Stimulated activated CD8-positive, alpha-beta memory T cell treated with anti-CD3 and anti-CD28 coated beads, Interleukin-2, amount 100 ng/mL, for 1 hour (primary cell): ENCODE measurements around the gene LZTS3.
"Not testable (repeated sequence)": the region's sequence is repeated elsewhere in the genome, so short reads cannot be mapped to it uniquely, and the experiment has no call there.

Experiments used
- DNase-seq, 2 donors: peaks; one replicate each; pipeline ENCODE4 v3.0.0-alpha.2; 2020; ENCODE audit warnings: low read depth in 2 of 2

The LZTS3 gene

DNA sequence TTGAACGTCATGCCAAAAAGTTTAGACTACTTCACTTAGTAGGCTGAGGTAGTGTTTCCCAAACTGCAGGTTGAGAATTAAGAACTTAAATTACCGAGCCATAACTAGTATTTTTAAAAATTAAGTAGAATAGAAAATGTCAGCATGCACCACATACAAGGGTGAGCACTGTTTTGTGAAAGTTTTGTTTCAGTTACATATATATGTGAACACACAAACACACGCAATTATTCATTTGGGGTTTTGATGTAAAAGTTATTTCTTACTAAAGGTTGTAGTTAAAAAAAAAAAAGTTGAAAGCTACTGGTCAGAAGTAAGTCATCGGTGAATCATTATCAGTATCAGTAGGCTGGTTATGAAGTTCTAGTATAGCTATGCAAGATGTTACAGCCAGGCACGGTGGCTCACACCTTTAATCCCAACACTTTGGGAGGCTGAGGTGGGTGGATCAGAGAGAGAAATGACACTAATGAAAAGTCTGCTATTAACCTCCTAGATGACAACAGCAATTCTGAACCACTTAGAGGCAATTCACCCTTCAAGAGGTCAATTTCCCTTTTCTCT, 37.8 kb downstream of the LZTS3 start:
- no peak for DNase-seq

DNA sequence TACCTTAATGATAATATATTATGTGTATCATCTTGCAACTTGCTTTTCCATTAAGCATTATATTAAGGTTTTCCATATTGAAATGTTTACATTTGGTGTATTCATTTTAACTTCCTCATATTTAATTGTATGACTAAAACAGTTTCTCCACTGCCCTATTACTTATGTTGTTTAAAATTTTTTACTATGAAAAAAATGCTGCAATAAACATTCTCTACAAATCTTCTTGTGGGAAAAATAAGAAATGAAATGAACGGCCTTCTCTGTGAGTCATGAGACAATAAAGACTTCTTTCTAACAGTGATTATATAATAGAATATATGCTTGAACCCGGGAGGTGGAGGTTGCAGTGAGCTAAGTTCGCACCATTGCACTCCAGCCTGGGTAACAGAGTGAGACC, 39.2 kb downstream of the LZTS3 start:
- DNase-seq, result no peak

DNA sequence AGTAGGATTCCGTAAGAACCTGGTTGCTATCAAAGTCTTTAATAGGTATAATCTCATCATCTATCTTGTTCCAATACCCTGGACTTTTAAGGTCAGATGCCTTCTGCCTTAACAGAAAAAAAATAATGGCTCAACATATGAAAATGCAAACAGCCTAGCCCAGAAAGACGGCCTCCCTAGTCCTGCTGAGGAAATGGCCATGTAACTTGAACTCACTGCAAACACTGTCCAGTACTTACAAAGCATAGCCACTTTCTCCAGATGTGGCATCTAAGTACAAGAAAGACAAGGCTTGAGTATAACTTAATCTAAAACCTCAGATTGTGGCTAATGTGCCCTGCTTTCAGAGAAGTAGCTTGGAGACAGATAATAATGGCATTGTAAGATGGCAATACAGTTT, 40.2 kb downstream of the LZTS3 start:
- no peak for DNase-seq

DNA sequence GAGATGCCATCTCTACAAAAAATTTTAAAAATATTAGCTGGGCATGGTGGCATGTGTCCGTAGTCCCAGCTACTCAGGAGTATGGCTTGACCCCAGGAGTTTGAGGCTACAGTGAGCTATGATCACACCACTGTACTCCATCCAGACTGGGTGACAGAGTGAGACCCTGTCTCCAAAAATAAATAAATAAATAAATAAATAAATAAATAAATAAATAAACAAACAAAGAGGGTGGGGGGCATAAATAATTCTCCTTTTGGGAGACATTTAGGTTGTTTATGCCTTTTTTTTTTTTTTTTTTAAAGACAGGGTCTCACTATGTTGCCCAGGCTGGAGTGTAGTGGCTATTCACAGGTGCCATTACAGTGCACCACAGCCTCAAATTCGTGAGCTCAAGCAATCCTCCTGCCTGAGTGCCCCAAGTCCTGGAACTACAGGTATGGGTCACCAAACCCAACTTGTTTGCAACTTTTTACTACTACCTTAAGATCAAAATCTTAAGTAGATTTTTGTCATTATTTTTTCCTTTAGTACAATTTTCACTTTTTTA, 43.2 kb downstream of the LZTS3 start:
- no peak for DNase-seq

DNA sequence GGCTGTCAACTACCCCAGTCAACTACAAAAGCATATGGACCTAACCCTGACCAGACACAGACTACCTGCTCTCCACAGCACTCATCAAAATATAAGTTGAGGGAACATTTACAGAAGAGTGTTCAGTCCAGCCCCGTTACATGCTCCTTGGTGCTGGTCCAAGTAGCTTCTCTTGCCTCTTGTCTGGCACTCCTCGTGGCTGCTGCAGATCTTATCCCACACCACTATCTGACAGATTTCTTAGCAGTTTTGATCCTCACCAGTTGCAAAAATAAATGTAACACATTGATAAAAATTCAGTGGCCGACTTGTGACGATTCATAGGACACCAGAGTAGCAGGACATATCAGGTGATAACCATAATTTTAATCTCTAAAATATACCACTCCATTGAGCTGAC, 44.3 kb downstream of the LZTS3 start:
- DNase-seq, result no peak

DNA sequence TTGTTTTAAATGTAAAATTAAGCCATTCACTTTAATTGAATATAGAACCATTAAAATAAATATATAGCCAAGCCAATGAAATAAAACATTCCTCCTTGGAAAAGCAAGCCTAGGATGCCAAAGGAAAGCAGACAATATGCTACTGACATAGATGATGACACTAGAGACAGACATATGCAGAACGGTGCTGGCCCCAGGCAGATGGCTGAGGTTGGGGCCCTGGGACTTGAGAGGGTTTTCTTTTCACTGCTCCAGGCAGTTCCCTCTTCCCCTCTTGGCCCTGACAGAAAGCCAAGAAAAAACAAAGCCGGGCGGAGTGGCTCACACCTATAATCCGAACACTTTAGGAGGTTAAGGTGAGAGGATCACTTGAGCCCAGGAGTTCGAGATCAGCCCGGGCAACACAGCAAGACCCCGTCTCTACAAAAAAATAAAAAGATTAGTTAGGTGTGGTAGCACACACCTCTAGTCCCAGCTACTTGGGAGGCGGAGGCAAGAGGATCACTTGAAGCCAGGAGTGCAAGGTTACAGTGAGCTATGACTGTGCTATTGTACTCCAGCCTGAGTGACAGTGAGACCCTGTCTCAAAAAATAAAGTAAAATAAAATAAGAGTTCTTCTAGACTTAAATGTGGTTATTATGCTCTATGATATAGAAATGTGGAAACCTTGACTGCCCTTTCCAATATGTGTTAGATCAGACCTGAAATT, 44.9 kb downstream of the LZTS3 start:
- DNase-seq, result no peak

DNA sequence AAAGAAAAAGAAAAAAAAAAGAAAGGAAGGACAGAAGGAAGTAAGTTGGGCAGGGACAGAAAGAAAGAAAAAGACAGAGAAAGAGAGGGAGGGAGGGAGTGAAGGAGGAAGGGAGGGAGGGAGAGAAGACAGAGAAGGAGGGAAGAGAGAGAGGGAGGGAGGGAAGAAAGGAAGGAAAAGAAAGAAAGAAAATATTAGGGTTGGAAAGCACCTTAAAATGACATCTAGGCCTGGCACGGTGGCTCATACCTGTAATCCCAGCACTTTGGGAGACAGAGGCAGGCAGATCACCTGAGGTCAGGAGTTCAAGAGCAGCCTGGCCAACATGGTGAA, 46.9 kb downstream of the LZTS3 start:
- DNase-seq, result no peak

DNA sequence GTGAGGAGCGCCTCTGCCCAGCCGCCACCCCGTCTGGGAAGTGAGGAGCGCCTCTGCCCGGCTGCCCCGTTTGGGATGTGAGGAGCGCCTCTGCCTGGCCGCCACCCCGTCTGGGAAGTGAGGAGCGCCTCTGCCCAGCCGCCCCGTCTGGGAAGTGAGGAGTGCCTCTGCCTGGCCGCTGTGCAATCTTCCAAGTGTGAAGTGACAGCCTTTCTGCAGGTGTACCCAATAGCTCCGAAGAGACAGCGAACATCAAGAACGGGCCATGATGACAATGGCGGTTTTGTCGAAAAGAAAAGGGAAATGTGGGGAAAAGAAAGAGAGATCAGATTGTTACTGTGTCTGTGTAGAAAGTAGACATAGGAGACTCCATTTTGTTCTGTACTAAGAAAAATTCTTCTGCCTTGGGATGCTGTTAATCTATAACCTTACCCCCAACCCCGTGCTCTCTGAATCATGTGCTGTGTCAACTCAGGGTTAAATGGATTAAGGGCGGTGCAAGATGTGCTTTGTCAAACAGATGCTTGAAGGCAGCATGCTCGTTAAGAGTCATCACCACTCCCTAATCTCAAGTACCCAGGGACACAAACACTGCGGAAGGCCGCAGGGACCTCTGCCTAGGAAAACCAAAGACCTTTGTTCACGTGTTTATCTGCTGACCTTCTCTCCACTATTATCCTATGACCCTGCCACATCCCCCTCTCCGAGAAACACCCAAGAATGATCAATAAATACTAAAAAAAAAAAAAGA, 47.4 kb downstream of the LZTS3 start:
- DNase-seq, result not testable (repeated sequence)

DNA sequence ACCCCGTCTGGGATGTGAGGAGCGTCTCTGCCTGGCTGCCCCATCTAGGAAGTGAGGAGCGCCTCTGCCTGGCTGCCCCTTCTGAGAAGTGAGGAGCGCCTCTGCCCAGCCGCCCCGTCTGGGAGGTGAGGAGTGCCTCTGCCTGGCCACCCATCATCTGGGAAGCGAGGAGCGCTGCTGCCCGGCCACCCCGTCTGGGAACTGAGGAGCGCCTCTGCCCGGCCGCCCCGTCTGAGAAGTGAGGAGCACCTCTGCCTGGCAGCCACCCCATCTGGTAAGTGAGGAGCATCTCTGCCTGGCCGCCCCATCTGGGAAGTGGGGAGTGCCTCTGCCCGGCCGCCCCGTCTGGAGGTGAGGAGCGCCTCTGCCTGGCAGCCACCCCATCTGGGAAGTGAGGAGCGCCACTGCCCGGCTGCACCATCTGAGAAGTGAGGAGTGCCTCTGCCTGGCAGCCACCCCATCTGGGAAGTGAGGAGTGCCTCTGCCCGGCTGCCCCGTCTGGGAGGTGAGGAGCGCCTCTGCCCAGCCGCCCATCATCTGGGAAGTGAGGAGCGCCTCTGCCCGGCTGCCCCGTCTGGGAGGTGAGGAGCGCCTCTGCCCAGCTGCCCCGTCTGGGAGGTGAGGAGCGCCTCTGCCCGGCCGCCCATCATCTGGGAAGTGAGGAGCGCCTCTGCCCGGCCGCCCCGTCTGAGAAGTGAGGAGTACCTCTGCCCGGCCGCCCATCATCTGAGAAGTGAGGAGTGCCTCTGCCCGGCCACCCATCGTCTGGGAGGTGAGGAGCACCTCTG, 48.4 kb downstream of the LZTS3 start:
- DNase-seq, result not testable (repeated sequence)

DNA sequence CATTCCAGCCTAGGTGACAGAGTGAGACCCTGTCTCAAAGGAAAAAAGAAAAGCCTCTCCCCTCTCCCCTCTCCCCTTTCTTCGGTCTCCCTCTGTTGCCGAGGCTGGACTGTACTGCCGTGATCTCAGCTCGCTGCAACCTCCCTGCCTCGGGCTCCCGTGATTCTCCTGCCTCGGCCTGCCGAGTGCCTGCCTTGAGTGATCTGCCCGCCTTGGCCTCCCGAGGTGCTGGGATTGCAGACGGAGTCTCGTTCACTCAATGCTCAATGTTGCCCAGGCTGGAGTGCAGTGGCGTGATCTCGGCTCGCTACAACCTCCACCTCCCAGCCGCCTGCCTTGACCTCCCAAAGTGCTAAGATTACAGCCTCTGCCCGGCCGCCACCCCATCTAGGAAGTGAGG, 49.2 kb downstream of the LZTS3 start:
- DNase-seq, result not testable (repeated sequence)

DNA sequence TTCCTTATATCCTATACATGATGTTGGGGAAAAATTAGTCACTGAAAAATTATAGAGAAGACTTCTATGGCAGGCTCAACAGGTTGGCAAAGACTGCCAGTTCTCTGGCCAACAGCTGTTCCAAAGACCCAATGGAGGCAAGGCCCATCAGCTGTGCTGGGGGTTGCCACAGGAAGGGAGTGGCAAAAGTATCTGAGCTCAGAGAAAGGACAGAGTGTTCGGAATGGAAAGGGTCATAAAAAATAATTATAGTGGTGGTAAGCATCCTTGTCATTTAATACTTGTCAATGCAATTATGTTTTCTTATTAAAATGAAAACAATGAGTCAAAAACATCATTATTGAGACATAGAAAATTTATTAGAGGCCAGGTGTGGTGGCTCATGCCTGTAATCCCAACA, 49.8 kb downstream of the LZTS3 start:
- no peak for DNase-seq

DNA sequence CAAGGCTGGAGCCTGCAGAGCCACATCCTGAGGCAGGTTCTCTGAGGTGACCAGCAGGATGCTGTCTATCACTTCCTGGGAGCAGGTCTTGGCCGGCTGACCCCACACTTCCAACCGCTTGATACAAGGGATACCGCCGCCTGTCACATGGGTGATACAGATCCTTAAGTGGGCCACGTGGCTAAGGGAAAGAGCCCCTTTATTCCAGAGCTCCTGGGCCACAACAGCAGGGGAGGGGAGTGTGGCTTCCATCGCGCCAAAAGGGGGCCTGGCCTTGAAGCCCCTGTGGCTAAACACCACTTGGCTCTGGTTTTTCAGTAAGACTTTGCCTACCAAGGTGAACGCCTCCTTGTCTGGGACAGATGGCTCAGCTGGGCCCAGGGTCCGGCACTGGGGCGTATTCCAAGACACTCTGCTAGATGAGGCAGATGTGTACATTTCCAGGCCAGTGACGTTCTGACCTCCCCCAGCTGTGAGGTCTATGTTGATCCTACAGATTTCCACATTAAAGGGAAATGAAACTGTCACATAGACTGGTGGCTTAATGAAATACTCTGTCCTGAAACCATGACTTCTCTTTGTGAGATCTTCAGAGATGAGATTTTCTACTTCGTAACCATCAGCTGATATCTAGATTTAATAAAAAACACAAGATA, 51.3 kb downstream of the LZTS3 start:
- DNase-seq, result no peak

DNA sequence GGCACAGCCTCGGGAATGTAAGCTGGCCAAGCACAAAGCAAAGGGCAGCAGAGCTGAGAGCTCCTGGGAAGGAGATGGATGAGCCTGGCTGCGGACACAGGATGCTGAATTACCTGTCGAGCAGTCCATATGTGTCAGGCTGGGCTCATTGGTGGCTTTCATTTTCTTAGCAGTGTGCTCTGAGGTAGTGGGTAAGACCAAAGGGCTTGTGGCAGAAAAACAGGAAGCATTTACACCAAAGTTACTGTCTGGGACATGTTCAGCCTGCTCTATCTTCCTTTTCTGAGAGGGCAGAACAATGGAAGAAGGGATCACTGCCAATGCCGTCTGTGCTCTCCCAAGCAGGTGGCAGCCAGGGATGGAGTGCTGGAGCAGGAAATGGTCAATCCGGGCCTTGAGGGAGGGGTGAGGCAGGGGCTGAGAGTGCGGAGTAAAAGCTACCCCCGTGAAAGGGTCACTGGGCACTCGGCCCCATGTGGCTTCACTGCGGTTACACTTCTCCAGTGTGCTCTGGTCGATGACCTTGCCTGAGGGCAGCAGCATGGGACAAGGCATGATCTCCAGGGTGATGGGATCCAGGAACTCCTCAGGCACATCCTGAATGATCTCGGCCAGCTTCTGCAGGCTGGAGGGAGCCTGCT, 52.0 kb downstream of the LZTS3 start:
- no peak for DNase-seq

DNA sequence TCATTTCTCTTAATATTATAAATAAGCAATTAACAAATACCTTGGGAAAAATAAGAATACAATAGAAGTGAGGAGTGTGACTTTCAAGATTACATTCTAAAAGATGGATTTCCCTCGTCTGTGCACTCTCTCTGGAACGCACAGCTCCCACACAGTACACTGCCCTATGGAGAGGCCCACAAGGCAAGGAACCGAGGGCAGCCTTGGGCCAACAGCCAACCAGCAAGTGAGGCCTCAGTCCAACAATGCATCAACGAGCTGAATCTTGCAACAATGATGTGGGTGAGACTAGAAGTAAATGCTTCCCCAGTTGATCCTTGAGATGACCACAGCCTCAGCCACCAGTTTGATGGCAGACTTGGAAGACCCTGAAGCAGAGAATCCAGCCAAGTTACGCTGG, 54.3 kb downstream of the LZTS3 start:
- no peak for DNase-seq

DNA sequence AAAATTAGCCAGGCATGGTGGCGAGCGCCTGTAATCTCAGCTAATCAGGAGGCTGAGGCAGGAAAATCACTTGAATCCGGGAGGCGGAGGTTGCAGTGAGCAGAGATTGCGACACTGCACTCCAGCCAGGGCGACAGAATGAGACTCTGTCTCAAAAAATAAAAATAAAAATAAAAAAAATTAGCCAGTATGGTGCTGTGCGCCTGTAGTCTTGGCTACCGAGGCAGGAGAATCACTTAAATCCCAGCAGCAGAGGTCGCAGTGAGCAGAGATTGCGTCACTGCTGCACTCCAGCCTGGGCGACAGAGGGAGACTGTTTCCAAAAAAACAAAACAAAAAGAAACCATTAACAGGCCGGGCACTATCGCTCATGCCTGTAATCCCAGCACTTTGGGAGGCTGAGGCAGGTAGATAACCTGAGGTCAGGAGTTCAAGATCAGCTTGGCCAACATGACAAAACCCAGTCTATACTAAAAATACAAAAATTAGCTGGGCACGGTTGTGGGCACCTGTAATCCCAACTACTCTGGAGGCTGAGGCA, 55.4 kb downstream of the LZTS3 start:
- DNase-seq, result not testable (repeated sequence)

DNA sequence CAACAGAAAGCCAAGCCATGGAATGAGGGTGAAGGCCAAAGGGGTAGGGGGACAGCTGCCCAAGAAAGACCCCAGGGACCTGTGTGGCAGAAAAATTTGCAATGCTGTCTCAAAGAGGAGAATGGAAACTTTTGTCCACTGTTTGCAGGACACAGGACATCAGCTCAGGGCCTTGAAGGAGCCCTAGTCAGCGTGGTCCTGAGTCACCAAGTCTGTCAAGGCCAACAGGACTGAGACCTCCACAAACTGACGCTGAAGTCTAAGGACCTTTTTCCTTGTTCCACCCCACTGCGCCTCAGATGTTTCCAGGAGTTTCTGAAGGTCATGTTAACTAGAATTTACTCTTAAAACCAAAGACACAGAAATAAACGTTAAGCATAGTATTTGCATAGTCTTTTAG, 57.0 kb downstream of the LZTS3 start:
- no peak for DNase-seq

DNA sequence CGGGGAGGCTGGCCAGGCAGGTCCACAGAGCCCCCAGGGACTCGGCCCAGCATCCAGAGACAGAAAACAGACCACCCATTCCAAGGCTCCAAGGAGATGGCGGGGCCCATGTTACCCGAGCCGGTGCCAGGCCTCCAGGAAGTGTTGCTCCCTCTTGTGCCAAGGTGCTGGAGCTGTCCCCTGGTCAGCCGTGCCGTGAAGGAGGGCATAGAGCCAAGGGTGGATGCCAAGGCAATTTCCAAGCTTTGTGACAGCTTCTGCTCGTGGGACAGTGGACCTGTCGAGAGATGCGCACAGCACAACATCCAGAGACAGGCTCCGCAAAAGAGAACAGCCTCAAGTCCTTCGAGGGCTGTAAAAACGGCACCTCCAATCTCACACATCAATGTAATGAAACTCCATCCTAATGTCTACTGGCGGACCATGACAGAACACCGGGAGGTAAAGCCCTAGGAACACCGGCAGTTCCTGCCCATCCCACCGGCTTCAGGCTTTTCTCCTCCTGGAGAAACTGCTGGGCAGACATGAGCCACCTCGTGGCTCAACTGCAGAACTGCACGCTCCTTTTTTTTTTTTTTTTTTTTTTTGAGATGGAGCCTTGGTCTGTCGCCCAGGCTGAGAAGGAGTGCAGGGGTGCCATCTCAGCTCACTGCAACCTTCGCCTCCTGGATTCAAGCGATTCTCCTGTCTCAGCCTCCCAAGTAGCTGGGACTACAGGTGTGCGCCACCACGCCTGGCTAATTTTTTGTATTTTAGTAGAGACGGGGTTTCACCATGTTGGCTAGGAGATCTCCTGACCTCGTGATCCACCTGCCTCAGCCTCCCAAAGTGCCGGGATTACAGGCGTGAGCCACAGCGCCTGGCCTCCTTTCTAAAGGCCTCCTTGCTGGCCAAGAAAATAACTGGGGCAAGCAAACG, 57.9 kb downstream of the LZTS3 start:
- DNase-seq, result no peak
